HT1080 (cell line): ENCODE data around the gene INTS14. TPM values are rescaled to one million over a fixed set of nuclear protein-coding genes. Genes with fewer than 3 reads are reported as not detected.

Experiments used
- DNase-seq: peaks from one replicate; pipeline ENCODE4 v3.0.0-alpha.2; 2015; ENCODE audit warnings: low read depth
- small RNA-seq: library from RNA; depleted of rRNA; stranded (forward); fragments of <200 nt; gene quantifications from one replicate; pipeline ENCODE3, GENCODE V24; 2014
- total RNA-seq: library from RNA; depleted of rRNA; stranded (reverse); fragments of >200 nt; shearing (Covaris generic); gene quantifications from 2 replicates; pipeline ENCODE4 v1.2.3, GENCODE V29; 2014; rRNA removed

INTS14 gene
- total RNA-seq, 1 experiment from 2014 or later, result 46.5 TPM

DNA sequence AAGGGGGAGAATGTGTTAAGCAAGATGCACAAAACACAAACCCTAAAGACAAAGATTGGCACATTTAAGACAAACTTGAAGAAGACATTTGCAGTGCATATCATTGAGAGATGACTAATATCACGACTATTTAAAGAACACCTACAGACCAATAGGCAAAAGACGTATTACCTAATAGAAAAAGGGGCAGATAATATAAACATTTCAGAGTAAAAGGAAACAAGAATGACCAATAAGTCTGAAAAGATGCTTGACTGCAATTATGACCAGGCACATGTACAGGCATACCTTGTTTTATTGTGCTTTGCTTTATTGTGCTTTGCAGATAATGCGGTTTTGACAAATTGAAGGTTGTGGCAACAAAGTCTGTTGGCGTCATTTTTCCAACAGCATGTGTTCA is 75.7 kb downstream of the INTS14 start:
- no peak for DNase-seq

DNA sequence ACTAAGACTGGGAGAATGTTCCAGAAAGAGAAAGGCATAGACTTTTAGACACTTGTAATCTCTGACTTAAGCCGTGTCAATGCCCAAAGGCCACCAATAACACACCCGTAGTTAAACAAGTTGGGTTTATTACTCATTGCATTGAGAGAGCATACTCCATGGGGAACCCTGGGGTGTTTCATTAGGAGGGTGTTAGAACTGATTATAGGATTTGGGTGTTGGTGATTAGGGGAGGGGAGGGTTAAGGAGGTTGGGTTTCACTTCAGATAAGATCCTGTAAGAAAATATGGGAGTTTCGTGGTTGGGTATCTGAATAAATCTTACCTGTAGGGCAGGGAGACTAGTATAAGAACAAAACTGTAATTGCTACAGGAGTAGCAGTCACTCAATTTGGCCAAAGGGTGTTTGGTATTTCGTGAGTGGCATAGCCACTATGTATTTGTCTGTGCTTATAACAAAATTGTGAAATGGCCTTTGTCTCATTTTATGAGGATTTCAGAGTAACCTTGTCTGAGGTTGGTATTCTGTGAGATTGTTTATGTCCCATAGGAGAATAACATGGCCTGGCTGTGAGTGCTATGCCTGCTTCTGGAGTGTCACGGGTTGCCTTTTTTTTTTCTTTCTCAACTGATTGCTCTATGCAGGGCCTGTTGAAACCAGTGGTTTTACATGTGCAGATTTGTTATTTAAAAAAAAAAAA is 77.7 kb downstream of the INTS14 start:
- DNase-seq, result no peak

DNA sequence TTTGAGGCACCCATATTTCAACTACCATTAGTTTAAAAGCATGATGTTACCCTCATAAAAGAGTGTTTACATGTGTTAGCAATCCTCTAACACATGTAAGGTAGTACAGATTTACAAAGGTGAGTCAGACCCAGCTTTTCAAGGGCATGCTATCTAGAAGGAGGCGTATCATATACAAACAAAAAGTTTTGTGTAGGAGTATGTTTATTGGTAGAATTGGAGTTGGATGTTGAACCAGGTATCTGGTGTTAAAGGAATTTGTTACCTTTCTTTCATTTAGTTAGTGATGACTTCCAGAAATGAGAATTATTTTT is 78.2 kb downstream of the INTS14 start:
- no peak for DNase-seq

DNA sequence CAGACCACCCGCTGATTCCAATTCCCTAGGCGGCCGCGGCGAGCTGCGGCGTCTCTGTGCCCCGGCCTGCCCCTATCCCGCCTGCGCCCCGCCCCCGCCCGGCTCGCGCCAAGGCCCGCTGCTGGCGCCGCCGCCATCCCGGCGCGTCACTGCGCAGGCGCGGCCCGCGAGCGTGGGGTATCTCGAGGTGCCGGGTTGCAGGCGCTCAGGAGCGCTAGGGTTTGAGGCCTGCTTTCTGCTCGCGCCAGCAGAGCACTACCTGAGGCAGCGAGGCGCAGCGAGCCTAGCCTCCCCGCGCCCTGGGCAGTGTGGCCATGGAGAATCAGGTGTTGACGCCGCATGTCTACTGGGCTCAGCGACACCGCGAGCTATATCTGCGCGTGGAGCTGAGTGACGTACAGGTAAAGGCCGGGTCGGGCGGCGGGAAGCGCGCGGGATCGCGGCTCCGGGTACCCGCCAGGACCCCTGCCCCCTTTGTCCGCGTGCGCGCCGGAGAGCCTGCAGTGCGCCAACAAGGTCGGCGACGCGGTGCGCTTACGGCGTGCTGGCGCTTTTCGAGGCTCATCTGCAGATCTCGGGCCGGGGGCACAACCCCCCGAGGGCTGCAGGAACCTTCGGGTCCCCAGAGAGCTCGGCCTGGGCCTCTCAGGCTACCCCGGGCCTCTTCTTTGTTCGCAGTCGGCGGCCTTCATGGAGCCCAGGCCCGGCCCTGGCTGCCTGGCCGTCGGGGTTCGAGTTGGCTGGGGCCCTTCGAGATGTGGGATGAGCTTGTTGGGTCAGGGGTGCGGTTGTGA is 80.4 kb downstream of the INTS14 start, which contains the start of gene HACD3:
HACD3 (plus strand) TSS at position 146 of the 794 bp plus-strand sequence; CDS start at position 315, 169 bp downstream.
- peak; percentile 66 for DNase-seq

DNA sequence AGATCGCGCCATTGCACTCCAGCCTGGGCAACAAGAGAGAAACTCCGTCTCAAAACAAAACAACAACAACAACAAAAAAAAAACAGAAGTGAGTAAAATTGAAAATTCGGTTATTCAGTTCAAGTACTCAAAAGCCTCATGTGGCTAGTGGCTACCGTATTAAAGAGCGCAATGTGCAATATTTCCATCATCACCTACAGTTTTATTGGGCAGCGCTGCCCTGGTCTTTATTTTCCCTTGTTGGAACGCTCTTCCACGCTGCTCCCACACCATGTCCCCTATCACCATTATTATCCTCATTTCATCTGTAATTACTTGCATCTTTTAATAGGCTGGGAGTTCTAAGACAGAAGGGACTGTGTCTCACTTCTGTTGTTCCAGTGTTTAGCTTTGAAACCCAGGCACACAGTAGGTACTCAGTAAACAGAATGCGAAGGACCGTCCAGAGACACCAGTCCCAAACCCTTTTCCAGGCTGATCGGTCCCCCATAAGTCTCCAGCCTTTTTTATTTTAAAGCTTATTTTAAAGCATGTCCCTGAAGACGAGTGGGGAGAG is 81.1 kb downstream of the INTS14 start:
- DNase-seq, result no peak

Small RNA genes within 50 kb of the gene (small RNA-seq; reads per million reads assigned to genes)
- gene RNU6-19P, result not detected

Other genes starting within 250 kb of the INTS14 start
- gene IGDCC3, start 233.1 kb downstream of the INTS14 start, total RNA-seq, result 0.19 TPM in 1 of 2 replicates, not detected in the other
- 0.07 and 0.10 TPM in 2 replicates for gene IGDCC4, start 188.2 kb downstream of the INTS14 start, total RNA-seq
- 26.3 and 30.6 TPM in 2 replicates for gene DPP8, start 93.4 kb downstream of the INTS14 start, total RNA-seq
- 96.0 and 101 TPM in 2 replicates for gene HACD3, start 80.7 kb downstream of the INTS14 start, total RNA-seq
- 10.1 and 11.5 TPM in 2 replicates for gene SLC24A1, start 10.8 kb upstream of the INTS14 start, total RNA-seq
- 8.5 and 9.5 TPM in 2 replicates for gene DENND4A, start 181.2 kb upstream of the INTS14 start, total RNA-seq